Keratinocyte (primary cell): ENCODE data around the gene MSRB2. TPM values are rescaled to one million over a fixed set of nuclear protein-coding genes. Genes with fewer than 3 reads are reported as not detected.

ENCODE experiments used
- DNase-seq: peaks from one replicate; pipeline ENCODE4 v3.0.0-alpha.2; 2011; ENCODE audit warnings: low read depth, missing footprints, low spot score
- FAIRE-seq: peaks from 2 replicates; lab custom pipeline; 2011; peaks lifted over from hg19 to GRCh38; lab: Jason Lieb, UNC
- H2AFZ ChIP-seq: 2 replicates; pipeline ENCODE4 v1.6.0; 2012; ENCODE audit warnings: low read length, control low read depth, inconsistent platforms; ENCODE audit not compliant: control insufficient read depth
- H3K27ac ChIP-seq: 2 replicates; pipeline ENCODE4 v1.5.1; 2011; ENCODE audit warnings: low read length; ENCODE audit not compliant: control insufficient read depth, insufficient read depth
- H3K27me3 ChIP-seq: 3 replicates; pipeline ENCODE4 v1.6.0; 2011; ENCODE audit warnings: low read length; ENCODE audit not compliant: control insufficient read depth, insufficient read depth; ENCODE audit errors: extremely low read depth
- H3K36me3 ChIP-seq, 2 experiments: 2 replicates in 1 of 2; 3 replicates in 1 of 2; pipeline ENCODE4 v1.5.1; 2011; ENCODE audit warnings: low read length in 2 of 2, mild to moderate bottlenecking in 1 of 2; ENCODE audit not compliant: control insufficient read depth in 2 of 2, insufficient read depth in 2 of 2; ENCODE audit errors: extremely low read depth in 1 of 2
- H3K4me1 ChIP-seq: 3 replicates; pipeline ENCODE4 v1.5.1; 2011; ENCODE audit warnings: low read length; ENCODE audit not compliant: control insufficient read depth, insufficient read depth; ENCODE audit errors: extremely low read depth
- H3K4me2 ChIP-seq: 3 replicates; pipeline ENCODE4 v1.6.0; 2011; ENCODE audit warnings: low read depth, low read length; ENCODE audit not compliant: control insufficient read depth, insufficient read depth; ENCODE audit errors: extremely low read depth
- H3K4me3 ChIP-seq, 3 experiments: fragments of 200-600 bp in 1 of 3; sonication (generic) in 1 of 3; 2 replicates in 2 of 3; 3 replicates in 1 of 3; pipeline ENCODE4 v1.5.1; 2011 to 2016; ENCODE audit warnings: low read length in 3 of 3, mild to moderate bottlenecking in 3 of 3, control low read depth in 2 of 3, inconsistent platforms in 1 of 3, low read depth in 1 of 3, mixed read lengths in 1 of 3, mixed run types in 1 of 3, moderate library complexity in 1 of 3; ENCODE audit not compliant: control insufficient read depth in 2 of 3, insufficient read depth in 2 of 3; ENCODE audit errors: extremely low read depth in 1 of 3
- H3K79me2 ChIP-seq: 2 replicates; pipeline ENCODE4 v1.6.0; 2012; ENCODE audit warnings: low read length; ENCODE audit not compliant: control insufficient read depth, insufficient read depth
- H3K9ac ChIP-seq: 3 replicates; pipeline ENCODE4 v1.6.0; 2011; ENCODE audit warnings: low read length; ENCODE audit not compliant: control insufficient read depth, insufficient read depth; ENCODE audit errors: extremely low read depth
- H3K9me1 ChIP-seq: 3 replicates; pipeline ENCODE4 v1.6.0; 2011; ENCODE audit warnings: low read length; ENCODE audit not compliant: control insufficient read depth, insufficient read depth; ENCODE audit errors: extremely low read depth
- H3K9me3 ChIP-seq: 2 replicates; pipeline ENCODE4 v1.5.1; 2012; ENCODE audit warnings: low read depth, low read length; ENCODE audit not compliant: control insufficient read depth
- H4K20me1 ChIP-seq: 3 replicates; pipeline ENCODE4 v1.6.0; 2011; ENCODE audit warnings: low read length; ENCODE audit not compliant: control insufficient read depth, insufficient read depth; ENCODE audit errors: extremely low read depth
- CTCF ChIP-seq, 3 experiments: IDR thresholded peaks in 1 of 3; conservative IDR thresholded peaks in 1 of 3; optimal IDR thresholded peaks in 1 of 3; 2 replicates in 2 of 3; 3 replicates in 1 of 3; pipeline versions ENCODE3 to v1.5.1; 2011; ENCODE audit warnings: low read length in 3 of 3, mild to moderate bottlenecking in 3 of 3, moderate library complexity in 2 of 3, control low read depth in 1 of 3, inconsistent platforms in 1 of 3; ENCODE audit not compliant: insufficient read depth in 2 of 3; ENCODE audit errors: extremely low read depth in 1 of 3
- EZH2 ChIP-seq: IDR thresholded peaks from one replicate; pipeline ENCODE4 v1.6.1; 2012; ENCODE audit warnings: inconsistent platforms, mild to moderate bottlenecking, low read length, moderate library complexity
- dilution Hi-C: fragments of 300-500 bp; cut with MboI; formaldehyde crosslinking; loops from one replicate; pipeline ENCODE4 v1.7.0; 2020; ENCODE audit warnings: low sequenced_read_pairs; ENCODE audit not compliant: extremely low pct_ligation_motif_present
- polyA plus RNA-seq, 5 experiments: library from polyadenylated mRNA; depleted of rRNA in 3 of 5; stranded (reverse) in 3 of 5; stranded (forward) in 1 of 5; unstranded in 1 of 5; fragments of >200 nt; gene quantifications; 1 replicate in 1 of 5; 2 replicates in 3 of 5; 3 replicates in 1 of 5; pipeline versions ENCODE4 v1.2.1 to v1.2.3, GENCODE V29; 2011 to 2012; ENCODE audit warnings: missing spikeins in 2 of 5, low read depth in 1 of 5, low replicate concordance in 1 of 5

MSRB2 gene
- polyA plus RNA-seq, 1 donor (not counting 4 experiments of a cell fraction or from before 2014, with no cell fraction given) = 27.6 TPM

GRCh38 chr10:23151071-23151470, 55.7 kb downstream of the MSRB2 start:
- H4K20me1 ChIP-seq = no peaks in the 10 kb centered on the region
- TF ChIP-seq CTCF (optimal IDR thresholded peaks at IDR 0.05 in 1 of 3, IDR thresholded peaks at IDR 0.05 in 1 of 3, conservative IDR thresholded peaks at IDR 0.05 in 1 of 3; ENCODE audit: extremely low read depth in 1 of 3, insufficient read depth in 2 of 3, low read length in 3 of 3) = no peak
- H2AFZ ChIP-seq = no peak overlapping the region
- H3K9me3 ChIP-seq = no peaks in the 10 kb centered on the region
- H3K4me2 ChIP-seq = no peak overlapping the region
- H3K36me3 ChIP-seq = no peaks in the 10 kb centered on the region
- no peak overlapping the region for H3K4me3 ChIP-seq
- H3K27ac ChIP-seq = no peak overlapping the region
- H3K9me1 ChIP-seq = no peaks in the 10 kb centered on the region
- no peaks in the 10 kb centered on the region for H3K79me2 ChIP-seq
- FAIRE-seq = no peak
- H3K27me3 ChIP-seq = peaks cover 9% of the 10 kb centered on the region
- dilution Hi-C loops = no loop called here
- no peak for DNase-seq
- H3K4me1 ChIP-seq = no peaks in the 10 kb centered on the region
- H3K9ac ChIP-seq = no peak overlapping the region

- no peak for TF ChIP-seq EZH2
- TF ChIP-seq CTCF (optimal IDR thresholded peaks at IDR 0.05 in 1 of 3, IDR thresholded peaks at IDR 0.05 in 1 of 3, conservative IDR thresholded peaks at IDR 0.05 in 1 of 3; ENCODE audit: extremely low read depth in 1 of 3, insufficient read depth in 2 of 3, low read length in 3 of 3) = no peak
- Histone ChIP-seq H3K4me1 (peaks cover 1% of the 10 kb centered on the region), H3K4me2 (no peak overlapping the region), H2AFZ (no peak overlapping the region), H3K79me2 (no peaks in the 10 kb centered on the region), H3K9me3 (no peaks in the 10 kb centered on the region), H3K36me3 (no peaks in the 10 kb centered on the region), H3K27me3 (peaks cover 9% of the 10 kb centered on the region), H4K20me1 (no peaks in the 10 kb centered on the region), H3K4me3 (no peak overlapping the region), H3K9me1 (no peaks in the 10 kb centered on the region), H3K27ac (no peak overlapping the region), H3K9ac (no peak overlapping the region)
- dilution Hi-C loops = no loop called here
- DNase-seq (no peak), FAIRE-seq (no peak)
Observed at GRCh38 chr10:23155169-23155568, 59.8 kb downstream of the MSRB2 start.
